HG02870 (cell line): ENCODE data around the gene ZNF560.
"Not testable (repeated sequence)": the region's sequence is repeated elsewhere in the genome, so short reads cannot be mapped to it uniquely, and the experiment has no call there.

ENCODE experiments used
- ATAC-seq: cut with Tn5 transposase; IDR thresholded peaks from one replicate; pipeline ENCODE4 v1.9.1; 2021; ENCODE audit warnings: mild to moderate bottlenecking, moderate library complexity; ENCODE audit not compliant: unreplicated experiment

The ZNF560 gene

GRCh38 chr19:9498183-9498902 is at the start of gene ZNF560:
TSS of gene ZNF560 (minus strand) at chr19:9498616. CDS start at chr19:9475313, 23,303 bp downstream.
- no peak for ATAC-seq

- no peak for ATAC-seq
Observed at GRCh38 chr19:9547870-9548269, 49.5 kb upstream of the ZNF560 start.

- ATAC-seq: not testable (repeated sequence)
Observed at GRCh38 chr19:9541281-9541680, 42.9 kb upstream of the ZNF560 start.

- not testable (repeated sequence) for ATAC-seq
Observed at GRCh38 chr19:9539921-9540320, 41.5 kb upstream of the ZNF560 start.

GRCh38 chr19:9539201-9539600 is 40.8 kb upstream of the ZNF560 start:
- ATAC-seq: not testable (repeated sequence)

GRCh38 chr19:9538183-9539058 is 40.0 kb upstream of the ZNF560 start, which contains the start of gene ZNF426:
TSS of gene ZNF426 (minus strand) at chr19:9538645. CDS start at chr19:9536232, 2,413 bp downstream.
- no peak for ATAC-seq

- no peak for ATAC-seq
Observed at GRCh38 chr19:9535934-9536333, 37.5 kb upstream of the ZNF560 start.

GRCh38 chr19:9531933-9532332 is 33.5 kb upstream of the ZNF560 start:
- ATAC-seq: no peak

- no peak for ATAC-seq
Observed at GRCh38 chr19:9528757-9529336, 30.4 kb upstream of the ZNF560 start.

- ATAC-seq: no peak
Observed at GRCh38 chr19:9523885-9524474, 25.6 kb upstream of the ZNF560 start.

GRCh38 chr19:9507285-9507684 is 8.9 kb upstream of the ZNF560 start:
- ATAC-seq: no peak

- ATAC-seq: no peak
Observed at GRCh38 chr19:9500796-9501195, 2.4 kb upstream of the ZNF560 start.

GRCh38 chr19:9494096-9494495 is 4.3 kb downstream of the ZNF560 start:
- no peak for ATAC-seq

- ATAC-seq: no peak
Observed at GRCh38 chr19:9487016-9487415, 11.4 kb downstream of the ZNF560 start.

- no peak for ATAC-seq
Observed at GRCh38 chr19:9485140-9485539, 13.3 kb downstream of the ZNF560 start.

GRCh38 chr19:9474975-9475374 is 23.4 kb downstream of the ZNF560 start:
- no peak for ATAC-seq

- no peak for ATAC-seq
Observed at GRCh38 chr19:9467161-9467560, 31.3 kb downstream of the ZNF560 start.

GRCh38 chr19:9461938-9462337 is 36.5 kb downstream of the ZNF560 start:
- no peak for ATAC-seq

- ATAC-seq: no peak
Observed at GRCh38 chr19:9456018-9456689, 42.3 kb downstream of the ZNF560 start.

GRCh38 chr19:9453953-9454352 is 44.5 kb downstream of the ZNF560 start:
- ATAC-seq: no peak

- no peak for ATAC-seq
Observed at GRCh38 chr19:9445037-9445436, 53.4 kb downstream of the ZNF560 start.
